ENCODE data around the gene PTHLH. TPM values are rescaled to one million over a fixed set of nuclear protein-coding genes. Genes with fewer than 3 reads are reported as not detected.

The PTHLH gene
- total RNA-seq, 1 experiment from 2014 or later, result 5.4 TPM

DNA sequence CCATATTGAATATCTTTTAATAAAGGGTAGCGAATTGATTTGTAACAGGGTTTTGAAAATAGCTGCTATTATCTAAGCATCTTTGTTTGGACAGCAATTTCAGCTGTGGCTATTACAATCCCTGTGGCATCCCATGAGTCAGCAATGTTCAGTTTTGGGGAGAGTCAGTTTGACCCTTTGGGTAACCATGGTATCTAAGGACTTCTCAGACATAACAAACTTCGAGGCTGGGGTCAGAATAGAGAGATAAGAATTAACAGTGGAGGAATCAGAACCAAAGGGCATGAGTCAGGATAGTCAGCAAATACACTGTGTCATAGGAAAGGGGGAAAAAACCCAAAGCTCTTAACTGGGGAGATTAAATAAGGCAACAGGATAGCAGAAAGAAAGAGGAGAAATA is 11.7 kb upstream of the PTHLH start:
- TF ChIP-seq, protein P1, sequence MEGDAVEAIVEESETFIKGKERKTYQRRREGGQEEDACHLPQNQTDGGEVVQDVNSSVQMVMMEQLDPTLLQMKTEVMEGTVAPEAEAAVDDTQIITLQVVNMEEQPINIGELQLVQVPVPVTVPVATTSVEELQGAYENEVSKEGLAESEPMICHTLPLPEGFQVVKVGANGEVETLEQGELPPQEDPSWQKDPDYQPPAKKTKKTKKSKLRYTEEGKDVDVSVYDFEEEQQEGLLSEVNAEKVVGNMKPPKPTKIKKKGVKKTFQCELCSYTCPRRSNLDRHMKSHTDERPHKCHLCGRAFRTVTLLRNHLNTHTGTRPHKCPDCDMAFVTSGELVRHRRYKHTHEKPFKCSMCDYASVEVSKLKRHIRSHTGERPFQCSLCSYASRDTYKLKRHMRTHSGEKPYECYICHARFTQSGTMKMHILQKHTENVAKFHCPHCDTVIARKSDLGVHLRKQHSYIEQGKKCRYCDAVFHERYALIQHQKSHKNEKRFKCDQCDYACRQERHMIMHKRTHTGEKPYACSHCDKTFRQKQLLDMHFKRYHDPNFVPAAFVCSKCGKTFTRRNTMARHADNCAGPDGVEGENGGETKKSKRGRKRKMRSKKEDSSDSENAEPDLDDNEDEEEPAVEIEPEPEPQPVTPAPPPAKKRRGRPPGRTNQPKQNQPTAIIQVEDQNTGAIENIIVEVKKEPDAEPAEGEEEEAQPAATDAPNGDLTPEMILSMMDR (IDR thresholded peaks at IDR 0.05; ENCODE audit: unreplicated experiment), result no peak
- Mint-ChIP-seq H3K27me3 (ENCODE audit: insufficient read depth, unreplicated experiment) (no peaks in the 10 kb centered on the region), H3K9me3 (ENCODE audit: unreplicated experiment) (no peaks in the 10 kb centered on the region), H3K27ac (ENCODE audit: low read depth, unreplicated experiment) (no peak overlapping the region), H3K4me1 (ENCODE audit: insufficient read depth, unreplicated experiment) (peaks cover 12% of the 10 kb centered on the region), H3K4me3 (ENCODE audit: unreplicated experiment) (no peak overlapping the region), H3K36me3 (ENCODE audit: insufficient read depth, unreplicated experiment) (no peaks in the 10 kb centered on the region)
- intact Hi-C loops (cut with micrococcal nuclease), result no loop called here
- DNase-seq (ENCODE audit: unreplicated experiment), result no peak
- ChIA-PET POLR2A (interaction anchor here (0.5 to 1.7 kb wide), 2 partner anchors 15 to 548 kb away, joined by 3 read pairs; no protein-coding TSS in a partner anchor), CTCF (interaction anchor here (0.6 kb wide), 2 partner anchors 9 to 125 kb away, joined by 3 read pairs; no protein-coding TSS in a partner anchor)
- no TSS peak for BruUV-seq (replicated peaks)

DNA sequence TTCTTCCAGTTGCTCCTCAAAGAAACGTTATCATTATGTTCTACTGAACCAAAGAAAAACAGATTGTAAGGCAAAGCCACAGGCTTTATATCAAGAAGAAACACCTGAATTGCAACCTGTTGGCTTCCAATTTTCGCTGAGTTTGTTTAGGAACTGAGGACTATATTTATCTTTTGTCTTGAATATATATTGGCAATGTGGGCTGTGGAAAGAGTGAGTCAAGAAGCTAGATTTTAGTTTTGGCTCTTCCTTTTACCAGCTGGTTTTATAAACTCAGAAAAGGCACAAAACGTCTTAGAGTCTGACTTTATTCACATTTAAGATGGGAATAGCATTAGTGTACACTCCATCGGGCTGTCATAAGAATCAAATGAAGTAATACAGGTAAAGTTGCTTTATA is 10.4 kb upstream of the PTHLH start:
- Mint-ChIP-seq H3K36me3 (ENCODE audit: insufficient read depth, unreplicated experiment) (no peaks in the 10 kb centered on the region), H3K4me1 (ENCODE audit: insufficient read depth, unreplicated experiment) (peaks cover 12% of the 10 kb centered on the region), H3K9me3 (ENCODE audit: unreplicated experiment) (no peaks in the 10 kb centered on the region), H3K27ac (ENCODE audit: low read depth, unreplicated experiment) (no peak overlapping the region), H3K4me3 (ENCODE audit: unreplicated experiment) (no peak overlapping the region), H3K27me3 (ENCODE audit: insufficient read depth, unreplicated experiment) (no peaks in the 10 kb centered on the region)
- intact Hi-C loops (cut with micrococcal nuclease), result no loop called here
- POLR2A ChIA-PET, result no interaction called here
- no peak for DNase-seq (ENCODE audit: unreplicated experiment)
- TF ChIP-seq, protein P1 (IDR thresholded peaks at IDR 0.05; ENCODE audit: unreplicated experiment), result no peak
- CTCF ChIA-PET, result no interaction called here
- no TSS peak for BruUV-seq (replicated peaks)

DNA sequence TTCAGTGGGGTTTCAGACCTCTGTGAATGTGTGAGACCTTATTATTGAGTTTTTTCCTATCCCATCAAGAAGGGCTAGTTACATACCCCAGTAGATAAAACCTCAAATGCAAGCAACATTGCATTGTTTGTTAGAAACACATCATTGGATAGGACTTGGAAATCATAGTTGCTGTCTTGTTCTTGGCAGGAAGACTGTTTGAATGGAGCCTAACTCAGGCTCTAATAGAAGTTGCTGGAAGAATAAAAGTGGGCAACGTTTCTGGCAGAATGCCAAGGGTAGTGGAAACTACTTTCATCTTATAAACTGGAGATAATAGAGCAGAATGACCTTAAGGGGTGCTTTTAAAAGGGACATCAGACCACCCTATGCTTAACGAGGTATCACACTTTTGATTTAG is 9.9 kb upstream of the PTHLH start:
- Mint-ChIP-seq H3K4me1 (ENCODE audit: insufficient read depth, unreplicated experiment) (peaks cover 12% of the 10 kb centered on the region), H3K27ac (ENCODE audit: low read depth, unreplicated experiment) (no peak overlapping the region), H3K27me3 (ENCODE audit: insufficient read depth, unreplicated experiment) (no peaks in the 10 kb centered on the region), H3K9me3 (ENCODE audit: unreplicated experiment) (no peaks in the 10 kb centered on the region), H3K4me3 (ENCODE audit: unreplicated experiment) (no peak overlapping the region), H3K36me3 (ENCODE audit: insufficient read depth, unreplicated experiment) (no peaks in the 10 kb centered on the region)
- TF ChIP-seq, protein P1 (IDR thresholded peaks at IDR 0.05; ENCODE audit: unreplicated experiment), result no peak
- DNase-seq (ENCODE audit: unreplicated experiment), result no peak
- intact Hi-C loops (cut with micrococcal nuclease), result no loop called here
- CTCF ChIA-PET, result no interaction called here
- no TSS peak for BruUV-seq (replicated peaks)
- POLR2A ChIA-PET, result interaction anchor here (0.5 to 0.6 kb wide), 2 partner anchors 16 to 1724 kb away, joined by 3 read pairs; no protein-coding TSS in a partner anchor

DNA sequence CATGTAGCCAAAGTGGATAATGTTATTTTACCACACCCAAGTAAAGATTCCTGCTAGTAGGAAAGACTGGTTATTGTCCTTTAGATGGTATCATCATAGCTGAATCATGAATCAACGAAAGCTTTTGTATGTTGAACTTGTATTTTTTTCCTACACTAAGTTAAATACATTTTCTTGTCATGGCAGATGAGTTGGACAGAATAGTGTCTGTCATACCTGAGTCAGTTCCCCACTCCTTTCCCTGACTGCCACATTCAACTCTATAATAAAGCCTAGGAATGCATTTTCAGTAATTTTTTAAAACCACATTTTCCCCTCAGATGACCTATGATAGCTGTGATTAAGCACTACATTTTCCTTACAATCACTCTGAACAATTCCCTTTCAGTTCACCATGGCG is 9.3 kb upstream of the PTHLH start:
- no peaks in the 10 kb centered on the region for H3K36me3 Mint-ChIP-seq (ENCODE audit: insufficient read depth, unreplicated experiment)
- TF ChIP-seq, protein P1 (IDR thresholded peaks at IDR 0.05; ENCODE audit: unreplicated experiment), result no peak
- no peak overlapping the region for H3K27ac Mint-ChIP-seq (ENCODE audit: low read depth, unreplicated experiment)
- ChIA-PET CTCF (interaction anchor here (0.6 kb wide), 1 partner anchor 1060 kb away, joined by 3 read pairs; no protein-coding TSS in a partner anchor), POLR2A (interaction anchor here (0.5 to 0.6 kb wide), 2 partner anchors 15 to 1725 kb away, joined by 3 read pairs; no protein-coding TSS in a partner anchor)
- no peak for DNase-seq (ENCODE audit: unreplicated experiment)
- H3K27me3 Mint-ChIP-seq (ENCODE audit: insufficient read depth, unreplicated experiment), result no peaks in the 10 kb centered on the region
- H3K4me3 Mint-ChIP-seq (ENCODE audit: unreplicated experiment), result no peak overlapping the region
- H3K9me3 Mint-ChIP-seq (ENCODE audit: unreplicated experiment), result no peaks in the 10 kb centered on the region
- intact Hi-C loops (cut with micrococcal nuclease), result no loop called here
- peaks cover 12% of the 10 kb centered on the region for H3K4me1 Mint-ChIP-seq (ENCODE audit: insufficient read depth, unreplicated experiment)
- BruUV-seq (replicated peaks), result no TSS peak
